Osteocyte (in vitro differentiated cells): ENCODE measurements around the gene PLA2G7. TPM values are rescaled to one million over a fixed set of nuclear protein-coding genes. Genes with fewer than 3 reads are reported as not detected.

ENCODE experiments used
- DNase-seq: peaks from one replicate; pipeline ENCODE4 v3.0.0; 2021; ENCODE audit warnings: mixed read lengths; ENCODE audit not compliant: unreplicated experiment; ENCODE audit errors: extremely low spot score
- H3K27ac Mint-ChIP-seq: one replicate; pipeline ENCODE4 v1.8.0; 2021; ENCODE audit warnings: mild to moderate bottlenecking, mixed read lengths; ENCODE audit not compliant: unreplicated experiment
- H3K27me3 Mint-ChIP-seq: one replicate; pipeline ENCODE4 v1.8.0; 2021; ENCODE audit warnings: mixed read lengths; ENCODE audit not compliant: unreplicated experiment
- H3K36me3 Mint-ChIP-seq: one replicate; pipeline ENCODE4 v1.8.0; 2021; ENCODE audit warnings: mixed read lengths; ENCODE audit not compliant: unreplicated experiment
- H3K4me1 Mint-ChIP-seq: one replicate; pipeline ENCODE4 v1.8.0; 2021; ENCODE audit warnings: mixed read lengths; ENCODE audit not compliant: unreplicated experiment
- H3K4me3 Mint-ChIP-seq: one replicate; pipeline ENCODE4 v1.8.0; 2021; ENCODE audit warnings: mild to moderate bottlenecking, moderate library complexity, mixed read lengths; ENCODE audit not compliant: unreplicated experiment
- H3K9me3 Mint-ChIP-seq: one replicate; pipeline ENCODE4 v1.8.0; 2021; ENCODE audit warnings: mixed read lengths; ENCODE audit not compliant: unreplicated experiment
- total RNA-seq: library from RNA; stranded (reverse); gene quantifications from 2 replicates; pipeline ENCODE4 v1.2.1, GENCODE V29; 2021
- TF ChIP-seq, protein P1 (sequence below): fragments of 200-600 bp; sonication (generic); IDR thresholded peaks from 2 replicates; pipeline ENCODE4 v1.5.0; 2021; ENCODE audit warnings: antibody characterized with exemption, mild to moderate bottlenecking, moderate library complexity

Gene PLA2G7
- total RNA-seq, 1 donor from 2014 or later, result not detected

DNA sequence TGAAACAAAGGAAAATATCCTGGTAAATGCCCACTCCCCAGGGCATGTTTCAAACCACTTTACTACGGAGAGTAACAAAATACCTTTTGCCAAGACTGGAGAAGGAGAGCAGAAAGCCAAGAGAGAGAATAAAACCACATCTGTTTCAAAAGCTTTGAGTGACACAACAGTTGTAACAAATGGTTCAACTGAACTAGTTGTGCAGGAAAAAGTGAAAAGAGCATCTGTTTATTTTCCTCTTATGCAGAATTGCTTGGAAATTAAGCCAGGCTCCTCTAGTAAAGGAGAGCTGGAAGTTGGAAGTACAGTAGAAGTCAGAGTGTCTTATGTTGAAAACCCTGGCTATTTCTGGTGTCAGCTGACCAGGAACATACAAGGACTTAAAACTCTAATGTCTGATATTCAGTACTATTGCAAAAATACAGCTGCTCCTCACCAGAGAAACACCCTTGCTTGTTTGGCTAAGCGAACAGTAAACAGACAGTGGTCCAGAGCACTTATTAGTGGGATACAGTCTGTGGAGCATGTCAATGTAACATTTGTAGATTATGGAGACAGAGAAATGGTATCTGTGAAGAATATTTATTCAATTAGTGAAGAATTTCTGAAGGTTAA, 44.9 kb downstream of the PLA2G7 start:
- no peak overlapping the region for H3K27ac Mint-ChIP-seq
- peaks cover 6% of the 10 kb centered on the region for H3K4me1 Mint-ChIP-seq
- H3K9me3 Mint-ChIP-seq, result no peaks in the 10 kb centered on the region
- no peak for DNase-seq
- no peaks in the 10 kb centered on the region for H3K36me3 Mint-ChIP-seq
- TF ChIP-seq, protein P1, sequence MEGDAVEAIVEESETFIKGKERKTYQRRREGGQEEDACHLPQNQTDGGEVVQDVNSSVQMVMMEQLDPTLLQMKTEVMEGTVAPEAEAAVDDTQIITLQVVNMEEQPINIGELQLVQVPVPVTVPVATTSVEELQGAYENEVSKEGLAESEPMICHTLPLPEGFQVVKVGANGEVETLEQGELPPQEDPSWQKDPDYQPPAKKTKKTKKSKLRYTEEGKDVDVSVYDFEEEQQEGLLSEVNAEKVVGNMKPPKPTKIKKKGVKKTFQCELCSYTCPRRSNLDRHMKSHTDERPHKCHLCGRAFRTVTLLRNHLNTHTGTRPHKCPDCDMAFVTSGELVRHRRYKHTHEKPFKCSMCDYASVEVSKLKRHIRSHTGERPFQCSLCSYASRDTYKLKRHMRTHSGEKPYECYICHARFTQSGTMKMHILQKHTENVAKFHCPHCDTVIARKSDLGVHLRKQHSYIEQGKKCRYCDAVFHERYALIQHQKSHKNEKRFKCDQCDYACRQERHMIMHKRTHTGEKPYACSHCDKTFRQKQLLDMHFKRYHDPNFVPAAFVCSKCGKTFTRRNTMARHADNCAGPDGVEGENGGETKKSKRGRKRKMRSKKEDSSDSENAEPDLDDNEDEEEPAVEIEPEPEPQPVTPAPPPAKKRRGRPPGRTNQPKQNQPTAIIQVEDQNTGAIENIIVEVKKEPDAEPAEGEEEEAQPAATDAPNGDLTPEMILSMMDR, result no peak
- H3K4me3 Mint-ChIP-seq, result no peak overlapping the region
- H3K27me3 Mint-ChIP-seq, result peaks cover 9% of the 10 kb centered on the region

DNA sequence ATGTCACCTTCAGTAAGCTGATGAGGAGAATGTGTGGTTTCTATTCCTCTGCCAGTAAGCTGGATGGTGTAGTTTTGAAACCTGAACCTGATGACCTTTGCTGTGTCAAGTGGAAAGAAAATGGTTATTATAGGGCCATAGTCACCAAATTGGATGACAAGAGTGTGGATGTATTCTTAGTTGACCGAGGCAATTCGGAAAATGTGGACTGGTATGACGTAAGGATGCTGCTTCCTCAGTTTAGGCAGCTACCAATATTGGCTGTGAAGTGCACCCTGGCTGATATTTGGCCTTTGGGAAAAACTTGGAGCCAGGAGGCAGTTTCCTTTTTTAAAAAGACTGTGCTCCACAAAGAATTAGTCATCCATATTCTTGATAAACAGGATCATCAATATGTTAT, 45.5 kb downstream of the PLA2G7 start:
- Mint-ChIP-seq H3K27me3 (peaks cover 9% of the 10 kb centered on the region), H3K9me3 (no peaks in the 10 kb centered on the region), H3K36me3 (no peaks in the 10 kb centered on the region), H3K4me3 (no peak overlapping the region), H3K27ac (no peak overlapping the region), H3K4me1 (peaks cover 9% of the 10 kb centered on the region)
- TF ChIP-seq, protein P1, result no peak
- DNase-seq, result no peak

DNA sequence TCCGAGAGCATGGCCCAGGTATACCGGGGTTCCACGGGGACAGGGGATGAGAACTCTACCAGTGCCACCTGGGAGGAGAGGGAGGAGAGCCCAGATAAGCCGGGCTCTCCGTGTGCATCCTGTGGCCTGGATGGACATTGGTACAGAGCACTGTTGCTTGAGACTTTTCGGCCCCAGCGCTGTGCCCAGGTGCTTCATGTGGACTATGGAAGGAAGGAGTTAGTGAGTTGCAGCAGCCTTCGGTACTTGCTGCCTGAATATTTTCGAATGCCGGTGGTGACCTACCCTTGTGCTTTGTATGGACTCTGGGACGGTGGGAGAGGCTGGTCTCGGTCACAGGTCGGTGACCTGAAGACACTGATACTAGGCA, 46.2 kb downstream of the PLA2G7 start:
- H3K9me3 Mint-ChIP-seq, result no peaks in the 10 kb centered on the region
- no peak overlapping the region for H3K27ac Mint-ChIP-seq
- H3K4me1 Mint-ChIP-seq, result peaks cover 9% of the 10 kb centered on the region
- H3K4me3 Mint-ChIP-seq, result no peak overlapping the region
- H3K27me3 Mint-ChIP-seq, result peaks cover 9% of the 10 kb centered on the region
- no peaks in the 10 kb centered on the region for H3K36me3 Mint-ChIP-seq
- TF ChIP-seq, protein P1, result no peak
- no peak for DNase-seq

- H3K9me3 Mint-ChIP-seq, result no peaks in the 10 kb centered on the region
- no peak overlapping the region for H3K4me3 Mint-ChIP-seq
- no peak for DNase-seq
- peaks cover 9% of the 10 kb centered on the region for H3K4me1 Mint-ChIP-seq
- no peak overlapping the region for H3K27ac Mint-ChIP-seq
- peaks cover 3% of the 10 kb centered on the region for H3K27me3 Mint-ChIP-seq
- TF ChIP-seq, protein P1, result no peak
- H3K36me3 Mint-ChIP-seq, result no peaks in the 10 kb centered on the region
These were observed 46.8 kb downstream of the PLA2G7 start for GRCh38 chr6:46688117-46688965.

DNA sequence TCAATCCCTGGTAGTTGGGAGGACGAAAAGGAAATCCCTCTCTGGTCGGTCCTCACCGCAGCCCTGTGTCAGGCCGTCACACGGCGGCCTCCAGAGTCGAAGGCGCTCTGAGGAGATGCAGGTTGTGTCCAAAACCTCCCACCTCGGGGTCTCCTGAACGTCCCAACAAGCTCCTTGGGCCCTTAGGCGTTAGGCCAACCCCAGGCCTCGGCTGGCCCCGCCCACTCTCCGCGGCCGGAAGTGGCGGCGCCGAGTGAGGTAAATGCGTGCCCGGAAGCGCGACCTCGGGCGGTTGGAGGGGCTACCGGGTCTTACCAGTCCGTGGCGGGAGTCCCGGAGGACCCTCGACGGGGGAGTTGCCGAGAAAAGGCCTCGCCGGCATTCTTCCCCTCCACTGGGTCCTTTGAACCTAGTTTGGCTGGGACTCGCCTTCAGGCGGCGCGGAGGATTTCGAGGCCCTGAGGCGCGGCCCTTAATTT, 47.5 kb downstream of the PLA2G7 start, which contains the start of gene TDRD6:
Gene TDRD6, plus strand, starts transcription at position 267 of the 479 bp plus-strand sequence. CDS start 244 bp downstream, outside the sequence.
- no peak for DNase-seq
- Mint-ChIP-seq H3K27me3 (peaks cover 2% of the 10 kb centered on the region), H3K27ac (no peak within 1 kb of the TSS), H3K4me1 (peaks cover 9% of the 10 kb centered on the region), H3K9me3 (no peaks in the 10 kb centered on the region), H3K4me3 (no peak within 1 kb of the TSS), H3K36me3 (no peaks in the 10 kb centered on the region)
- TF ChIP-seq, protein P1, result no peak
